ENCODE measurements around the gene MRPL36. TPM values are rescaled to one million over a fixed set of nuclear protein-coding genes. Genes with fewer than 3 reads are reported as not detected.
A peak's percentile ranks its signal among the peaks of the same experiment; 100 is the strongest.
"Not testable (repeated sequence)": the region's sequence is repeated elsewhere in the genome, so short reads cannot be mapped to it uniquely, and the experiment has no call there.

Gene MRPL36
- total RNA-seq, 1 donor from 2014 or later: 25.1 TPM

DNA sequence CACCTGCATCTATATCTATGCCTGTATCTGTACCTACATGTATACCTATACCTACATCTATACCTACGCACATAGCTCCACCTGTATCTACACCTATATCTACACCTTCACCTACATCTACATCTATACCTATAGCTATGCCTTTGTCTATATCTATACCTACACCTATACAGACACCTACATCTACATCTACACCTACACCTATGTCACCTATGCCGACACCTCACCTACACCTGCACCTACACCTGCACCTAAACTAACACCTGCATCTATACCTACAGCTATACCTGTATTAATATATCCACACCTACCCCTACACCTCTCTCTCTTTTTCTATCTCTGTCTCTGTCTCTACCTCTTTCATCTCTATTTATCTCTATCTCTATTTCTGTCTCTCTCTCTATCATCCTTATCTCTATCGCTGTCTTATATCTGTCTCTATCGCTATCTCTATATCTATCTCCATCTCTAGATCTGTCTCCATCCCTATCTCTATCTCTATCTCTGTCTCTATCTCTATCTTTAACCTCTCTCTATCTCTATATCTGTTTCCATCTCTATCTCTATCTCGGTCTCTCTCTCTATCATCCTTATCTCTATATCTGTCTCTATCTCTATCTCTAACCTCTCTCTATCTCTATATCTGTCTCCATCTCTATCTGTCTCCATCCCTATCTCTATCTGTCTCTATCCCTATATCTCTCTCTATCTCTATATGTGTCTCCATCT is 45.2 kb upstream of the MRPL36 start:
- no peaks in the 10 kb centered on the region for H3K4me1 ChIP-seq
- H3K9me3 ChIP-seq: no peaks in the 10 kb centered on the region
- H3K27ac ChIP-seq: no peak overlapping the region
- intact Hi-C loops (cut with DNase I): no loop called here
- H3K27me3 ChIP-seq (ENCODE audit: low read depth): peaks cover 44% of the 10 kb centered on the region
- ATAC-seq: no peak
- H3K36me3 ChIP-seq: no peaks in the 10 kb centered on the region
- TF ChIP-seq, protein P1, sequence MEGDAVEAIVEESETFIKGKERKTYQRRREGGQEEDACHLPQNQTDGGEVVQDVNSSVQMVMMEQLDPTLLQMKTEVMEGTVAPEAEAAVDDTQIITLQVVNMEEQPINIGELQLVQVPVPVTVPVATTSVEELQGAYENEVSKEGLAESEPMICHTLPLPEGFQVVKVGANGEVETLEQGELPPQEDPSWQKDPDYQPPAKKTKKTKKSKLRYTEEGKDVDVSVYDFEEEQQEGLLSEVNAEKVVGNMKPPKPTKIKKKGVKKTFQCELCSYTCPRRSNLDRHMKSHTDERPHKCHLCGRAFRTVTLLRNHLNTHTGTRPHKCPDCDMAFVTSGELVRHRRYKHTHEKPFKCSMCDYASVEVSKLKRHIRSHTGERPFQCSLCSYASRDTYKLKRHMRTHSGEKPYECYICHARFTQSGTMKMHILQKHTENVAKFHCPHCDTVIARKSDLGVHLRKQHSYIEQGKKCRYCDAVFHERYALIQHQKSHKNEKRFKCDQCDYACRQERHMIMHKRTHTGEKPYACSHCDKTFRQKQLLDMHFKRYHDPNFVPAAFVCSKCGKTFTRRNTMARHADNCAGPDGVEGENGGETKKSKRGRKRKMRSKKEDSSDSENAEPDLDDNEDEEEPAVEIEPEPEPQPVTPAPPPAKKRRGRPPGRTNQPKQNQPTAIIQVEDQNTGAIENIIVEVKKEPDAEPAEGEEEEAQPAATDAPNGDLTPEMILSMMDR (IDR thresholded peaks at IDR 0.05): no peak
- no peak for DNase-seq
- no peak overlapping the region for H3K4me3 ChIP-seq

DNA sequence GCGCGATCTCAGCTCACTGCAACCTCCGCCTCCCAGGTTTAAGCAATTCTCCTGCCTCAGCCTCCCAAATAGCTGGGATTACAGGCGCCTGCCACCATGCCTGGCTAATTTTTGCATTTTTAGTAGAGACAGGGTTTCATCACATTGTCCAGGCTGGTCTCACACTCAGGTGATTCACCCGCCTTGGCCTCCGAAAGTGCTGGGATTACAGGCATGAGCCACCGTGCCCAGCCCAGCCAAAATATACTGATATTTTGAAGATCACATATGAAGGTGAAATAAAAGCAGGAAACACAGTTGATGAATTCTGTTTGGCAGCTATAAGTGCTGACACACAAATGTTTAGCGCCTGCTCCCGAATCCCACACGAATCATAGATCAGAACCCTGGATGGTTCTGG is 44.1 kb upstream of the MRPL36 start:
- intact Hi-C loops (cut with DNase I); DNase-seq; H3K4me3 ChIP-seq; H3K27ac ChIP-seq; H3K4me1 ChIP-seq; H3K36me3 ChIP-seq; H3K9me3 ChIP-seq; ATAC-seq: not testable (repeated sequence)
- peaks cover 37% of the 10 kb centered on the region for H3K27me3 ChIP-seq (ENCODE audit: low read depth)

DNA sequence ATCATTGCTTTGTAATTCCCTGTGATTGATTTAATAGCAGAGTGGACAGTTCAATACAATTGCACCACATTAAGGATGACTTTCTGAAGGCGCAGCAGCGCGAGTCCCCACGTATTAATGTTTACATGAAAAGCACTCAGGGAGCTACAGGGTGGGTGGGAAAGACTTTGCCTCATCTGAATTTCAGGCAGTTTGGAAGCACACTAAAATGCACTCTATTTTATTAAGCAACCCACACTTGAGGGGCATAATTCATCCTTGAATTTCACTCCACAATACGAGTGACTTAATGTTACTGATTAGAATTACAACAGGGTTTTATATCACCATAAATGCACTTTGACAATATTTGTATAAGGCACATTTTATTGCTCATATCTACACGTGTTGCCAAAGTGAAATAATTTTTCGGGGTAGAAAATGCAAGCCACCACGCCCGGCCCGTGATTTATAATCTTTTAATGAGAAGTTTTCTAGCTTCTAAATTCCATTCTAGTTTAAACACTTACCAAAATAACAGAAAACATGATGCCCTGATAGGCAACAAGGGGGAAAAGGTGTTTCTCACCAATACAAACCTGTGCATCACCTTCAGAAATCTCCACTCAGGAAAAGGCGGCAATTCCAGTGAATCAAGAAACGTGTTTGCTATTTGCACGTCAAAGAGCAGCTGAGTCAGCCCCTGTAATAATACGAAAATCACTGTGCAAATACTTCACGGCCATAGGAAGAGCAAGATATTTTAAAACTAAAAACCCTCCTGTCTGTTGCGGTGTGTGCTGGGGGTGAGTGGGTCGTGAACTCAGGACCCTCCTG is 42.6 kb upstream of the MRPL36 start:
- no peak for ATAC-seq
- intact Hi-C loops (cut with DNase I): no loop called here
- no peak overlapping the region for H3K27ac ChIP-seq
- H3K4me3 ChIP-seq: no peak overlapping the region
- DNase-seq: no peak
- no peaks in the 10 kb centered on the region for H3K9me3 ChIP-seq
- peaks cover 47% of the 10 kb centered on the region for H3K27me3 ChIP-seq (ENCODE audit: low read depth)
- H3K36me3 ChIP-seq: no peaks in the 10 kb centered on the region
- TF ChIP-seq, protein P1 (IDR thresholded peaks at IDR 0.05): no peak
- H3K4me1 ChIP-seq: no peaks in the 10 kb centered on the region

DNA sequence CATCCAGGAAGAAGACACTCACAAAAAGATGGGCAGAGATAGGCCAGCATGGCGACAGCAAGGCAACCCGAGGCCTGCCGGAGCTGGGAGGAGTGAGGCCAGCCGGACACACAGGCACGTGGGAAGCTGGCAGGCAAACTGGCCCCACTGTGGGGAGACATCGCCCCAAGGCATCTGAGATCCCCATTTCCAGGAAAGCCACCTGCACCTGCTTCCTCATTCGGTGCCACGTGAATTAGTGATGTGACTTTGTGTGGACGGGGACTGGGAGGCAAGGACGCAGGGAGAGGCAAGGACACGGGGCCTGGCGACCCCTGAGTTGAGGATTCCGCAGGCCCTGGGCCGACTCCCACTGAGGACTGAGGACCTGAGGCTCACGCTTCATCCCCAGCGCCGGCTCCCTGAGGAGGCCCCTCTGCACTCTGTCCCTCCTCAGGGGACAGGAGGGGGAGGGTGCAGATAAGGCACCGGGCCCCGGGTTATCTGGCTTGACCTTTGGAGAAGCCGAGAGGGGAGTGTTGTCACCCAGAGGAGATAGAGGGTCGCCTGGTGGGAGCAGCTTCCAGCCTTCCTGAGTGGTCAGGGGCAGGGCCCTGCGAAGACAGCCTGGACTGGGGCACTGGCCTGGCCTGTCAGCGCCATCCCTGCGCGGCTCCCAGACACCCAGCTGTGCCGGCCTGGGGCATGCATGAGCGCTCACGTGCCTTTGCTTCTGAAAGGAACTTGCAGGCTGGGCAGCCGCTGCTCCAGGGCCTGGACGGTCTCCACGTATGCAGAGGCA is 41.3 kb upstream of the MRPL36 start:
- H3K9me3 ChIP-seq: no peaks in the 10 kb centered on the region
- H3K4me1 ChIP-seq: no peaks in the 10 kb centered on the region
- TF ChIP-seq, protein P1 (IDR thresholded peaks at IDR 0.05): no peak
- intact Hi-C loops (cut with DNase I): no loop called here
- H3K27me3 ChIP-seq (ENCODE audit: low read depth): peaks cover 57% of the 10 kb centered on the region
- ATAC-seq (peak in 1 of 2 donors; percentile 19), DNase-seq (no peak)
- H3K4me3 ChIP-seq: no peak overlapping the region
- no peak overlapping the region for H3K27ac ChIP-seq
- no peaks in the 10 kb centered on the region for H3K36me3 ChIP-seq

DNA sequence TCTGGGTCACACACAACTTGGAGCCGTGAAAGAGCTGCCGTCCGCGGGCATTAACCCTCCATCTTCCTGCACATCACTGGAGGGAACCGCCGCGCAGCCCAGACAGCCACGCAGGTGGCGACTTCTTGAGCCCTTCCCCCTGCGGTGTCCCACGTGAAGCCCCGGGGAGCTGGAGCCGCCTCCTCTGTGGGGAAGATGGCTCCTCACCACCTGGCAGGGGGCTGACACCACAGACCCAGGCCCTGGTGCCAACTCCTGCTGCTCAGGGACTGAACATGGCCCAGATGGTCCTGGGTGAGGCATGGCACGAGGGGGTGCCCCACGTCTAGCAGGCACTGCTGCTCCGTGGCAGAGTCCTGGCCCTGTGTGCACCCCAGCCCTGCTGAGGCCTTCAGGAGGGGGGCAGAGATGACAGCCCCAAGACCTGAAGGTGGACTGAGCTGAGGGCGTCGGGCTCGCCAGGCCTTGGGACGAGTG is 40.5 kb upstream of the MRPL36 start:
- no peak overlapping the region for H3K4me3 ChIP-seq
- intact Hi-C loops (cut with DNase I): no loop called here
- no peaks in the 10 kb centered on the region for H3K9me3 ChIP-seq
- H3K4me1 ChIP-seq: no peaks in the 10 kb centered on the region
- H3K36me3 ChIP-seq: no peaks in the 10 kb centered on the region
- no peak for ATAC-seq
- TF ChIP-seq, protein P1 (IDR thresholded peaks at IDR 0.05): no peak
- H3K27ac ChIP-seq: no peak overlapping the region
- peaks cover 61% of the 10 kb centered on the region for H3K27me3 ChIP-seq (ENCODE audit: low read depth)
- no peak for DNase-seq

Measured in lower lobe of right lung (tissue), 2 donors.